ENCODE measurements around the gene HOXA6. TPM values are rescaled to one million over a fixed set of nuclear protein-coding genes. Genes with fewer than 3 reads are reported as not detected.

HOXA6 gene
- total RNA-seq, 6 experiments from 2014 or later: not detected

- ATAC-seq: peak; percentile 25 to 37 (median 32)
- H3K9me3 ChIP-seq: no peaks in the 10 kb centered on the region
- DNase-seq: no peak
- intact Hi-C loops (cut with DNase I): no loop called here
- H3K36me3 ChIP-seq: no peaks in the 10 kb centered on the region
- H3K27me3 ChIP-seq: peaks cover 5 to 70% of the 10 kb centered on the region in 2 donors
- peak overlapping the region; percentile 28 to 46 (median 41) for H3K4me3 ChIP-seq
- 14% methylated on average over 27 of the region's 30 CpGs for WGBS (ENCODE audit: insufficient coverage, low coverage, low lambda C conversion rate, missing lambda C conversion rate)
- no peaks in the 10 kb centered on the region for H3K4me1 ChIP-seq
- H3K27ac ChIP-seq: peak overlapping the region; percentile 35 to 69 (median 67)
- TF ChIP-seq POLR2A (IDR thresholded peaks at IDR 0.05) (no peak), CTCF (IDR thresholded peaks at IDR 0.05) (no peak)
Observed at GRCh38 chr7:27141923-27142579, 5.5 kb downstream of the HOXA6 start.

GRCh38 chr7:27141137-27141922 is 6.2 kb downstream of the HOXA6 start:
- TF ChIP-seq POLR2A (IDR thresholded peaks at IDR 0.05) (no peak), CTCF (IDR thresholded peaks at IDR 0.05) (no peak)
- H3K36me3 ChIP-seq: no peaks in the 10 kb centered on the region
- no peaks in the 10 kb centered on the region for H3K4me1 ChIP-seq
- no peaks in the 10 kb centered on the region for H3K9me3 ChIP-seq
- H3K4me3 ChIP-seq: peak overlapping the region in 1 of 3 donors; percentile 41
- DNase-seq (no peak), ATAC-seq (no peak)
- peaks cover 5 to 70% of the 10 kb centered on the region in 2 donors for H3K27me3 ChIP-seq
- no peak overlapping the region for H3K27ac ChIP-seq
- 33% methylated on average over 18 of the region's 18 CpGs for WGBS (ENCODE audit: insufficient coverage, low coverage, low lambda C conversion rate, missing lambda C conversion rate)
- intact Hi-C loops (cut with DNase I): no loop called here

- Histone ChIP-seq H3K27ac (no peak overlapping the region), H3K4me3 (no peak overlapping the region), H3K36me3 (no peaks in the 10 kb centered on the region), H3K4me1 (no peaks in the 10 kb centered on the region), H3K27me3 (peaks cover 5 to 71% of the 10 kb centered on the region in 2 donors), H3K9me3 (no peaks in the 10 kb centered on the region)
- ATAC-seq: no peak
- WGBS (ENCODE audit: insufficient coverage, low coverage, low lambda C conversion rate, missing lambda C conversion rate): 39% methylated on average over 14 of the region's 15 CpGs
- intact Hi-C loops (cut with DNase I): no loop called here
- no peak for TF ChIP-seq POLR2A (IDR thresholded peaks at IDR 0.05)
- TF ChIP-seq CTCF (IDR thresholded peaks at IDR 0.05): no peak
- DNase-seq: no peak
Observed at GRCh38 chr7:27140126-27140857, 7.3 kb downstream of the HOXA6 start.

- intact Hi-C loops (cut with DNase I): no loop called here
- no peak overlapping the region for H3K4me3 ChIP-seq
- 28% methylated on average over 21 of the region's 53 CpGs for WGBS (ENCODE audit: insufficient coverage, low coverage, low lambda C conversion rate, missing lambda C conversion rate)
- no peak for TF ChIP-seq CTCF (IDR thresholded peaks at IDR 0.05)
- no peak for TF ChIP-seq POLR2A (IDR thresholded peaks at IDR 0.05)
- H3K9me3 ChIP-seq: no peaks in the 10 kb centered on the region
- no peaks in the 10 kb centered on the region for H3K36me3 ChIP-seq
- peak in 1 of 3 donors; percentile 53 for DNase-seq
- ATAC-seq: no peak
- H3K27me3 ChIP-seq: peaks cover 5 to 64% of the 10 kb centered on the region in 2 donors
- H3K27ac ChIP-seq: no peak overlapping the region
- H3K4me1 ChIP-seq: no peaks in the 10 kb centered on the region
Observed at GRCh38 chr7:27139334-27140125, 8.0 kb downstream of the HOXA6 start.
